Astrocyte of the spinal cord (primary cell): ENCODE results near the gene NYAP1.
"Not testable (repeated sequence)": the region's sequence is repeated elsewhere in the genome, so short reads cannot be mapped to it uniquely, and the experiment has no call there.

ENCODE experiments used
- DNase-seq: peaks from one replicate; pipeline ENCODE4 v3.0.0; 2011; ENCODE audit warnings: low read depth, low spot score
- H3K4me3 ChIP-seq: 2 replicates; pipeline ENCODE4 v1.5.1; 2011; ENCODE audit warnings: low read depth, mild to moderate bottlenecking, low read length, moderate library complexity
- CTCF ChIP-seq: IDR thresholded peaks from 2 replicates; pipeline ENCODE4 v1.5.1; 2012; ENCODE audit warnings: low read depth, mild to moderate bottlenecking, low read length, inconsistent platforms
- in situ Hi-C: cut with HindIII; loops from 2 replicates; pipeline ENCODE4 v1.10.0; 2017; ENCODE audit warnings: low sequenced_read_pairs

Gene NYAP1

GRCh38 chr7:100538348-100538653 is 54.6 kb downstream of the NYAP1 start:
- in situ Hi-C loops: no loop called here
- no peak for DNase-seq
- H3K4me3 ChIP-seq: peak overlapping the region; percentile 40
- no peak for TF ChIP-seq CTCF

DNA sequence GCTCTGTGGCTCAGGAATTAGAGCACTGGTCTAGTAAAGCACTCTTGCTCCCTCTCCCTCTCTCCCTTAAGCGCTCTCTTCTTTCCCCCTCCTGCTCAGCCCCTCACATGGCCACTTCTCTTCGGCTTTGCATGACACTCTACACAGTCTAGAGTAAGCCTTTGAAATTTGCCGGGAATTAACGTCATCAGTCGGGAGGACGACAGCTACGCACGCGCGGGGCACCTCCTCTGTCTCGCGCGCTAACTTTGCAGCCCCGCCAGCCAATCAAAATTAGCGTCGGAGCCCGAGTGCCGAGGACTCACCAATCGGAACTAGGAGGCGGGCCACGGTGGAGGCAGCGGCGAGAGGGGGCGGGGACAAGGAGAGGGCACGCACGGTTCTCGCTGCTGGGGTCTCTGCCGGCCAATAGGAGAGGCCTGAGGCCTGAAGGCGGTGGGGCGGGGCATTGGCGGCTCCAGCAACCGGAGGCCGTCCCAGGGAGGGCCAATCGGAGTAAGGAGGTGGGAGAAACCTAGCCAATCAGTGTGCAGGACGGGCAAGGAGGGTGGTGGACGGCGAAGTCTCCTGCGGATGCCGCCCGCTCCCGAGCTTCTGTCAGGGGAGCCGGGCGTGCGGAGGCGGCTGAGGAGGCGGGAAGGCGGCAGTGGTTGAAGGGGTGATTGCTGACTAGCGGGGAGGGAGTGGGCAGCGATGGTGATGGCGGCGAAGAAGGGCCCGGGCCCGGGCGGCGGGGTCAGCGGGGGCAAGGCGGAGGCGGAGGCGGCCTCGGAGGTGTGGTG is 55.1 kb downstream of the NYAP1 start, which contains the start of gene AGFG2:
TSS of gene AGFG2 (plus strand) at position 550 of the 782 bp plus-strand sequence. CDS start at position 694, 144 bp downstream.
- in situ Hi-C loops: no loop called here
- DNase-seq: peak; percentile 100
- no peak for TF ChIP-seq CTCF
- peak within 1 kb of the TSS; percentile 64 for H3K4me3 ChIP-seq

GRCh38 chr7:100539436-100540006 is 55.8 kb downstream of the NYAP1 start:
- peak overlapping the region; percentile 64 for H3K4me3 ChIP-seq
- no peak for DNase-seq
- in situ Hi-C loops: no loop called here
- no peak for TF ChIP-seq CTCF

GRCh38 chr7:100540073-100540723 is 56.5 kb downstream of the NYAP1 start:
- peak overlapping the region; percentile 64 for H3K4me3 ChIP-seq
- DNase-seq: no peak
- no peak for TF ChIP-seq CTCF
- in situ Hi-C loops: no loop called here

DNA sequence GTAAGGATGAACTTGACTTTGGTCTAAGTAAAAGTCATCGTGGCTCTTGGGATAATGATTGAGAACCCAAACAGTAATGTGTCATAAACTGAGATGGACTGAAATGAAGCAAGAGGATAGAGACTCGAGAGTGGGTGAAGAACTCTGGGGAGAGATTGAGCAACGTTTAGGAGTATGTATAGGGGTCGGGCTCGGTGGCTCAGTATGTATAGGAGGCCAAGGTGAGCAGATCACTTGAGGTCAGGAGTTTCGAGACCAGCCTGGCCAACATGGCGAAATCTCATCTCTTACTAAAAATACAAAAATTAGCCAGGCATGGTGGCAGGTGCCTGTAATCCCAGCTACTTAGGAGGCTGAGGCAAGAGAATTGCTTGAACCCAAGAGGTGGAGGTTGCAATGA is 57.6 kb downstream of the NYAP1 start:
- H3K4me3 ChIP-seq, in situ Hi-C loops, DNase-seq: not testable (repeated sequence)

DNA sequence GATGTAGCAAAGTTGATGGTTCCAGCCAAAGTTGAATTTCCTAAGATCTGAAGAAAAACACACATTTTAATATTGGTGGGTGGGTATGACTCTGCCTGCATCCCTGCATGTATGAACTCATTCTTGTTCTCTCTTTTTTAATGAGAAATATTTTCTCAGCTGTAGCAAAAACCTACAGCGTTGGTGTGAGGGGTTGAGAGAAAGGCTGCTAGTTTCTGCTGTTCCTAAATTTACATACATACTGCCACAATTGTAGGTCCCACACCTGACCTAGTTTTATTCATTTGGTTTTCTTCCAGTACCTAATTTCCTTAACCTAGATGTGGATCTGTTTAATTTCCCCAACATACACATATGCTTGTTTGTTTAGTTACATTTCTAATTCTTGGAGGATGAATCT is 59.9 kb downstream of the NYAP1 start:
- no peak for DNase-seq
- in situ Hi-C loops: no loop called here
- no peak overlapping the region for H3K4me3 ChIP-seq
- no peak for TF ChIP-seq CTCF

DNA sequence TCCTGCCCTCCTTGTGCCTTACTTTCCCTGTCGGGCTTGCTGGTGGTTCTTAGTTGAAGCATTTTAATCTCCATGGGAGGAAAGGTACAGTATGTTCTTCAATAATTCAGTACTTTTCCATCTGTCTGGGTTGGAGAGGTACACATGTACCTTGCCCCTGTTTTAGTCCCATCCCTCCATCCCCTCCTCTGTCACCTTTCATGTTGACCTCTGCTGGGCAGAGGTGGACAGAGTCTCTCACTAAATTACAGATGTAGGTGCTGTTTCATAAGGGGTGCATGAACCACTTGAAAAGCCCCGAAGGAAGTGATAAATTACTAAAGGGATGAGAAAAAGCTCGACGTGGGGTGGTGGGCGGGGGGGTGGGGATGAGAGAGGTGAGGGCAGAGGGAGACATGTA is 60.7 kb downstream of the NYAP1 start:
- H3K4me3 ChIP-seq: no peak overlapping the region
- no peak for DNase-seq
- in situ Hi-C loops: no loop called here
- no peak for TF ChIP-seq CTCF
